ENCODE results near the gene MYL5. TPM values are rescaled to one million over a fixed set of nuclear protein-coding genes. Genes with fewer than 3 reads are reported as not detected.

The MYL5 gene
- total and polyA plus RNA-seq, 10 of the 15 experiments (the other 5 are each of a cell fraction or from before 2014, with no cell fraction given), result 1.2 to 13.8 (median 7.1) TPM

DNA sequence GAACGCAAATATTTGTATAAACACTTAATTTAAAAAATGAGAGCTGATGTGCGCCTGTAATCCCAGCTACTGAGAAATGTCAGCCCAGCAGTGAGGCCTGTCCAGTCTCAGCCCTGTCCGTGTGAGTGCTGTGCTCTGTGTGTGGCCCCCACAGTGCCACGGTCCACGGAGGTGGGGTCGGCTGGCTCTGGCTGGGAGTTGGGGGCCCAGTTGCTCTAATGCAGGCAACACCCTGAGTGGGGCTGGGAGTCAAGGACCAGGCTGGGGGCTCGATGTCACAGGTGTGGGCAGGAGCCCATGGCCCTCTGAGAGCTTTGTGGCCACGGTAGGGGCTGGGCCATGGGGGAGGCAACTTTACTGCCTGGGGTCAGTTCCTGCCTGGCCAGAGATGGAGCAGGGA lies 44.1 kb downstream of the MYL5 start (continued):
- no peak for TF ChIP-seq SIN3A (IDR thresholded peaks at IDR 0.05; ENCODE audit: low read depth, low read length)

GRCh38 chr4:720111-720860 lies 45.9 kb downstream of the MYL5 start:
- H3K9ac ChIP-seq (ENCODE audit: control insufficient read depth, insufficient read depth, low read length), result no peak overlapping the region
- no TSS peak for BruUV-seq (replicated peaks)
- in situ Hi-C loops (cut with MboI) (no loop called here), intact Hi-C loops (cut with micrococcal nuclease; ENCODE audit: unreplicated experiment) (no loop called here)
- ChIA-PET CTCF (no interaction called here), RAD21 (ENCODE audit: unreplicated experiment) (no interaction called here), POLR2A (no interaction called here), SMC1A (ENCODE audit: uncharacterized antibody, unreplicated experiment) (no interaction called here)
- no peak overlapping the region for H3K27ac ChIP-seq (ENCODE audit: control insufficient read depth, insufficient read depth)
- DNase-seq (ENCODE audit: low read depth, low spot score), result no peak
- ATAC-seq, result no peak
- no peak overlapping the region for H2AFZ ChIP-seq (ENCODE audit: control insufficient read depth, low read depth, low read length)
- H3K9me3 ChIP-seq (replicated peaks; ENCODE audit: control insufficient read depth, insufficient read depth, low read length), result no peaks in the 10 kb centered on the region; the same call in 2 of the 3 replicates
- no peaks in the 10 kb centered on the region for H3K27me3 ChIP-seq (replicated peaks in 1 of 2; ENCODE audit: control insufficient read depth in 2 of 2, insufficient read depth in 2 of 2, low read length in 1 of 2)
- peaks cover 2 to 11% of the 10 kb centered on the region in 2 experiments; a peak in 2 of 4 replicates for H3K36me3 ChIP-seq (ENCODE audit: control insufficient read depth in 2 of 2, insufficient read depth in 2 of 2, low read length in 1 of 2)
- no peak overlapping the region for H3K4me2 ChIP-seq (ENCODE audit: control insufficient read depth, insufficient read depth)
- FAIRE-seq, result no peak
- TF ChIP-seq YBX1 (IDR thresholded peaks at IDR 0.05) (no peak), ELK1 (IDR thresholded peaks at IDR 0.05; ENCODE audit: low read depth, low read length) (no peak), POLR2AphosphoS2 (IDR thresholded peaks at IDR 0.05; ENCODE audit: low read depth, low read length) (no peak), CTCF (IDR thresholded peaks at IDR 0.05 in 2 of 3, conservative IDR thresholded peaks at IDR 0.05 in 1 of 3; ENCODE audit: control insufficient read depth in 2 of 3, extremely low read depth in 1 of 3, insufficient read depth in 1 of 3, low read depth in 3 of 3, low read length in 3 of 3) (no peak), NFYB (IDR thresholded peaks at IDR 0.05; ENCODE audit: insufficient read depth, low read depth, low read length) (no peak), MTA3 (IDR thresholded peaks at IDR 0.05; ENCODE audit: borderline replicate concordance, low read length) (no peak)
- peaks cover under 1% of the 10 kb centered on the region for H3K79me2 ChIP-seq (ENCODE audit: control insufficient read depth, insufficient read depth, low read length)
- 95% methylated on average over 41 of the region's 59 CpGs for WGBS (ENCODE audit: insufficient coverage, insufficient replicate concordance, low lambda C conversion rate, missing lambda C conversion rate)
- no peaks in the 10 kb centered on the region for H3K4me1 ChIP-seq (ENCODE audit: control insufficient read depth, insufficient read depth, low read length)
- peaks cover 2% of the 10 kb centered on the region; the same call in 1 of the 2 replicates for H4K20me1 ChIP-seq (ENCODE audit: control insufficient read depth, insufficient read depth)
- H3K4me3 ChIP-seq, result no peak overlapping the region

All from GM12878 (cell line).